ENCODE measurements around the gene TUBD1. TPM values are rescaled to one million over a fixed set of nuclear protein-coding genes. Genes with fewer than 3 reads are reported as not detected.

The TUBD1 gene
- total RNA-seq, 1 donor from 2014 or later: 11.0 TPM

GRCh38 chr17:59828478-59828760 is 64.3 kb downstream of the TUBD1 start:
- FAIRE-seq (no peak), DNase-seq (ENCODE audit: low spot score in 2 of 2) (no peak)

DNA sequence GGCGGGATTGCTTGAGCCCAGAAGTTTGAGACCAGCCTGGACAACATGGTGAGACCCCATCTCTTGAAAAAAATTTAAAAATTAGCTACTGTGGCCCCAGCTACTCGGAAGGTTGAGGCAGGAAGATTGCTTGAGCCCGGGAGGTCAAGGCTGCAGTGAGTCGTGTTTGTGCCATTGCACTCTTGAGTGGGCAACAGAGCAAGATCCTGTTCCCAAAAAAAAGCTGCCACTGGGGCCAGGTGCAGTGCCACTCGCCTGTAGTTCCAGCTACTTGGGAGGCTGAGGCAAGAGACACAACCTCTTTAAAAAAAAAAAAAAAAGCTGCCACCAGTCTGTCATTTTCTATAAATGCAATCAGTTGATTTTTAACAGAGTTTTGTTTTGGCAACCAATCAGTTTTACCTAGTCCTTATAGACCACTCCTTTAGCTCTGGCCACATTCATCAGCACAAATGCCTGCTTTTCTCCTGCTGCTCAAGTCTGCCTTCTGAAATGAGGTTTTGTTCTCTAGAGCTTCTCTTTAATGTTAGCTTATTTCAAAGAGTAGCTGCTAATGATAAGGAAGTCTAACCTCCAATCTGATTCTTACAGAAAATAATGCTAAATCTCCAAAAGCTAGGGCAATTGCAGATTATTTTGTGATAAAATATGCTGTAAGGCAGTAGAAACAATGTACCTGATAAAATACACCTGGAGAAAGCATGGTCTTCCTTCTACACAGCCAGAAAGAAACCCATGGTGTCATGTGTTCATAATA is 64.8 kb downstream of the TUBD1 start:
- DNase-seq (ENCODE audit: low spot score in 2 of 2): no peak
- no peak for FAIRE-seq

- DNase-seq (ENCODE audit: low spot score in 2 of 2) (no peak), FAIRE-seq (no peak)
These were observed 65.9 kb downstream of the TUBD1 start for GRCh38 chr17:59826706-59827453.

DNA sequence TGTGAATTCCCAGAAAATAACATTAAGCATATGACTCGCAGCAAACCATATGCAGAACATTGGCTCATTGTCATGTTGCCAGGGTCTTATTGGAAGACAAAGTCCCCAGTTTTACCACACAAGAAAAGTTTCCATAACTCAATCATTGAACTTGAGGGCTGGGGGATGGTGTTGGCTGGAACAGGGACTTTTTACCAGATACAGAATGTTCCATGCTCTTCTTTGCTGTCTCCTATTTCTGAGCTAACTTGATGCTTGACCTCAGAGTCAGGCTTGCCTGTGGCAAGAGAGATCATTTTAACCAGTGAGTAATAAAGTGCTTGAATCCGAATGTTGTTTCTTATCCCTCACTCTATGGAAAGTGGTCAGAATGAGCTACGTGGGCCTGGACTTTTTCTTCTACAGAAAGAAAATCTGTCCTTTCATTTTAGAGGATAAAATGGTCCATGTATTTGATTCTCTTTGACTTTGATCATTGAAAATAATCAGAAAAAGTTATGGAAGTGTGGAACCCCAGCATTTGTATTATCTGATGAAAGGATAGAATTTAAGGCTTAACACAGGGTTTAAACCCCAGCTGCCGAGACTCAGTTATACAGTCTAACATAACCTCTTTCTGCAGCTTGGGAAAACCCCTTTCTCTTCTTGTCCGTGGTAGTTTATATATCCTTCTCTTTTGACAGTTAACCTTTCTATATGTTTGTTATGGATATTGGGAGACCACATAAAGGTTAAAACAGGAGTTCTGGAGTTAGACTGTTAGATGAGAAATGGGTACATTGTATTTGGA is 67.0 kb downstream of the TUBD1 start:
- no peak for DNase-seq (ENCODE audit: low spot score in 2 of 2)
- no peak for FAIRE-seq

- FAIRE-seq (no peak), DNase-seq (ENCODE audit: low spot score in 2 of 2) (no peak)
These were observed 76.8 kb downstream of the TUBD1 start for GRCh38 chr17:59815965-59816364.

- no peak for DNase-seq (ENCODE audit: low spot score in 2 of 2)
- no peak for FAIRE-seq
These were observed 78.1 kb downstream of the TUBD1 start for GRCh38 chr17:59814685-59815084.

GRCh38 chr17:59814276-59814675 is 78.5 kb downstream of the TUBD1 start:
- no peak for FAIRE-seq

DNA sequence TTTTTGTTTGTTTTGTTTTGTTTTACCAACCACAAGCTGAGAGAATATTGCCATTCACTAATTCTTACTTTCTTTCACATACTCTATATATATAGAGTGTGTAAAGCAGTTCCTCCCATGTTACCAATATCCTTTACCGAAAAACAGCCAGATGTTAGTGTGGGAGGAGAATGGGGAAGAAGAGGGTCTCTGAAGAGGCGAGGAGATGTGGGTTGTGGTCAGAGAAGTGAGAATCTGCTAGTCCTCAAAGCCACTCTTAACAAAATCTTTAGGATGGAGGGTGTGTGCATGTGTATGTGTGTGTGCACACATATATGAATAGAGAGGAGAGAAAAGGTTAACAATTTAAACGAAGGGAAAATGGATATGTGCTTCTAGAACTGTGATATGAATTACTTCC is 80.6 kb downstream of the TUBD1 start:
- no peak for DNase-seq (ENCODE audit: low spot score in 2 of 2)
- no peak for FAIRE-seq

More at GRCh38 chr17:59814276-59814675, 78.5 kb downstream of the TUBD1 start:
- DNase-seq (ENCODE audit: low spot score in 2 of 2): no peak

DNA sequence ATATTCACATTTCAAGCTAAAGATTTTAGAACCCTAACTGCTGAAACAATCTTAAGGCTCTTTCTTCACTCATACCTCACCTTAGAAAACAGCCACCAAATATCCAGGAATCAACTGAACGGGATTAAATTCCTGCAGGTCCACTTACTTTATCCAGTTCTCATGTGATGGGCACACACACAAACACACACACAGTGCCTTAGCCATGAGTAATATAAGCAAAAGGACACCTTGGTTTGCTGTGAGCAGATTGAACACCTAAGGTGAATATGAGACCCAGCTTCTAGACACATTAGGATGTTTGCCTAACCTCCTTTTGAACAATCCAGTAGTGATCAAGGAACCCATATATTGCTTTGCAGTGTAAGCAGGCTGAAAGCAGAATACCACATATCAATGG is 81.5 kb downstream of the TUBD1 start:
- FAIRE-seq (no peak), DNase-seq (ENCODE audit: low spot score in 2 of 2) (no peak)

DNA sequence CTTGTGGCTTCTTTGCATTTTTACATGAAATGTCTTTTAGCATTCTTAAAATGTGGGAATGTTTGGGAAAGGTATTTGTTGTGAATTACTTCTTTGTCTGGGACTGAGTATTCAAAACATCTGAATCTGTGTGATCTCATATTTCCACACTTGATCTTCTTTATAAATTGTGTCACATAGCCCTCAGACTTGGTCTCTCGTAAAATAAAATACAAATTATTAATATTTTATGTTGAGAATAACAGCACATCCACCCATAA is 81.9 kb downstream of the TUBD1 start:
- FAIRE-seq (no peak), DNase-seq (ENCODE audit: low spot score in 2 of 2) (no peak)

Small RNAs within 50 kb of the gene (small RNA-seq; reads per million reads assigned to genes)
- gene RNU6-450P: not detected
- not detected for gene RPS29P21

Other genes starting within 250 kb of the TUBD1 start
- 18.8 TPM for gene PTRH2, start 185.5 kb downstream of the TUBD1 start, total RNA-seq
- gene VMP1, start 185.3 kb downstream of the TUBD1 start, total RNA-seq: 241 TPM
- 36.3 TPM for gene RPS6KB1, start 178 bp upstream of the TUBD1 start, total RNA-seq
- 15.5 TPM for gene RNFT1, start 71.8 kb upstream of the TUBD1 start, total RNA-seq
- gene HEATR6, start 186.0 kb upstream of the TUBD1 start, total RNA-seq: 13.5 TPM

Data from frontal cortex (tissue), 4 donors.